IPS-11a (cell line): ENCODE results near the gene SKAP1.
"Not testable (repeated sequence)": the region's sequence is repeated elsewhere in the genome, so short reads cannot be mapped to it uniquely, and the experiment has no call there.

Experiments
- H3K4me3 ChIP-seq: one replicate; pipeline ENCODE4 v1.5.1; 2013; ENCODE audit warnings: low read depth, low read length, control low read depth

The SKAP1 gene

DNA sequence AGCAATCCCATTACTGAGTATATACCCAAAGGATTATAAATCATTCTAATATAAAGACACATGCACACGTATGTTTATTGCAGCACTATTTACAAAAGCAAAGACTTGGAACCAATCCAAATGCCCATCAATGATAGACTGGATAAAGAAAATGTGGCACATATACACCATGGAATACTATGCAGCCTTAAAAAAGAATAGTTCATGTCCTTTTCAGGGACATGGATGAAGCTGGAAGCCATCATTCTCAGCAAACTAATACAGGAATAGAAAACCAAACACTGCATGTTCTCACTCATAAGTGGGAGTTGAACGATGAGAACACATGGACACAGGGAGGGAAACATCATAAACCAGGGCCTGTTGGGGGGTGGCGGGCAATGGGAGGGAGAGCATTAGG, 19.3 kb upstream of the SKAP1 start:
- H3K4me3 ChIP-seq: not testable (repeated sequence)

DNA sequence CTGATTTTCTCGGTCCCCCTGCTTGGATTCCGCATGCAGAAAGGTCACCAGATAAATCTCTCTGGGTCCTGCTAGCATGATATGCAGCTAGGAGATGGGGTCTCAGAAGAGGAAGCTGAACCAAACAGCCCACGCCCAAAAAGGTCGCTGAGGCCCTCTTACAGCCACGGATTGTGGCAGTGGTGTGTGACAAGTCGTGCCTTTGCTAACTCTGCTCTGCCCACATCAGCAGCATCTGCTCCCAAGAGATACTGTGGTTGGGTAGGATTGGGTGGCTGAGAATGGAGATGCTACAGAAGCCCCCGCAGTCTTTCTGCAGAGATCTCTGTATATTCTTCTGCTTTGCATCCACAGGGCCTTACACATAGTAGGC, 15.2 kb upstream of the SKAP1 start:
- H3K4me3 ChIP-seq: no peak overlapping the region

GRCh38 chr17:48444516-48445247, 14.7 kb upstream of the SKAP1 start:
- H3K4me3 ChIP-seq: no peak overlapping the region

DNA sequence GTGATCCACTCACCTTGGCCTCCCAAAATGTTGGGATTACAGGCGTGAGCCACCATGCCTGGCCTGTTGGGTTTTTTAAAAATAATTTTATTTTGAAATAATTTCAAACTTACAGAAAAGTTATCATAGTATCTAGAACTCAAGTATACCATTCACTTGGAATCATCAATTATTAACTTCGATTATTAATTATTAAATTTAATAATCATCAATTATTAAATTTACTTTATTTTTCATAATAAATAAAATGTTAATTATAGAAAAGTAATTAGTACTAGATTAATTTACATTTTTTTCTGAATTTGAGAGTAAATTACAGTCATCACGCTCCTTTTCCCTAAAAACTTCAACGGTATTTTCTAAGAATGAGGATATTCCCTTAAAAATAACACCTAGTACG, 13.7 kb upstream of the SKAP1 start:
- no peak overlapping the region for H3K4me3 ChIP-seq

- H3K4me3 ChIP-seq: no peak overlapping the region
These were observed 12.8 kb upstream of the SKAP1 start for GRCh38 chr17:48442819-48443218.

- no peak overlapping the region for H3K4me3 ChIP-seq
These were observed 11.8 kb upstream of the SKAP1 start for GRCh38 chr17:48441862-48442261.

DNA sequence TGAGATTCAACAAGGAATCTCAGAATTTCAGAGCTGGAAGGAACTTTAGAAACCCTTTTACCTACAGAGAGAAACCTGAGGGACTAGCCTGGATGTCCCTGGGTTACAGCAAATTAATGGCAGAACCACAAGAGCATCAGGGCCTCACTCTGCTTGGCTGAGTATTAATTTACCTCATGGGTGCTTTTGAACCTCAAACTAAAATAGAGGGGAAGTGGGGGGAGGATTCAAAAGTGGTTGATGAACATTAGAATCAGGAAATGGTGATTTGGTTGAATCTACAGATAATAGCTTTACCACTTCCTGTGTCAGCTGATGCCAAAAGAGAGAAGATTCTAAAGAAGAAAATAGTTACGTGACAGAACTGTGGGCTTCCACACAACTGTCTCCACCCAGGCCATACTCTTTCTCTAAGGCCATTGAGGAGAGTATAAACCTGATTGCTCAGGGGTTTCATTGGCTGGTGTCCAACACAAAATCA, 11.3 kb upstream of the SKAP1 start:
- no peak overlapping the region for H3K4me3 ChIP-seq

DNA sequence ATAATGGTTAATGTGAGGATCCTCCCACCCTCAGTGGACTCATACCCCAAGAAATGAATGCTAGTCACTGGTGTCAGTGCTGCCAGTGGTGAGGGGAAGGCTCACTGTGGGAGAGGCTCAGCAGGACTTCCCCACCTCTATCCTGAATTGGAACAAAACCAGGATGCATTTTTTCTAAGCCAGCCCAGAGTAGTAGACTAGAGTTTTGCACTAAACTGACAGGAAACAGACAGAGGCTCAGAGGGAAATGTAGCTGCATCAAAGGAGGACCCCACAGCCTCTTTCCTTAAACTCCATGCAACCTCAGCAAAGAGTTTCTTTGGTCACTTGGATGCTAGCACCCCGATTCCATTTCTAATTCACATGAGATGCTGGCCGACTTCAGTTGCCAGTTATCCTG, 10.7 kb upstream of the SKAP1 start:
- no peak overlapping the region for H3K4me3 ChIP-seq

DNA sequence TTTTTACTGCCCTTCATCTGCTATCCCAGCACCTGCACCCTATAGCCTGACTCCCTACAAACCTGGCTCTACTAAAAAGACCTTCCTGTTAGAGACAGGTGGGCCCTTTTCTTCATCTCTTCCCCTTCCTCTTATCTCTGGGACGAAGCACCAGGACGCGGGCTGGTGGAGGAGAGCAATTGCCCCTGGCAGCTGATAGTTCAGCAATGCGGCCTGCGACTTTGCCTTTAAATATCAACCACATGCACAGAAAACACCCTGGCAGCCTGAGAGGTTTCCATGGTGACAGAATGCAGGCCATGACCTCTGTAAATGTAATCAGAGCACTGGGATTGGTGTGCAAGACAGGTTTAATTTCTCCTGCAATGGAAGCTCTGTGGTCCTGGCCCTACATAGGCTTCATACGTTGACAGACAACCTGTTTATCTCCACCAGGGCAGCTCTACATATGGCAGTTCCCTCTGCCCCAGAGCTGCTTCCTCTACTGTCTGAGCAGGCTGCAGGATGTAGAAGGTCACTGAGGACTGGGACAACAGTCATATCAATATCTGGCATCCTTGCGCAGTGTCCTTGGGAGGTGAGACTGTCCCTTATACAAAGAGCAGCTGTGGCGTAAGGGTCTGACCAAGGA, 10.0 kb upstream of the SKAP1 start:
- H3K4me3 ChIP-seq: no peak overlapping the region

GRCh38 chr17:48439110-48439850, 9.3 kb upstream of the SKAP1 start:
- H3K4me3 ChIP-seq: no peak overlapping the region

GRCh38 chr17:48438516-48439061, 8.6 kb upstream of the SKAP1 start:
- no peak overlapping the region for H3K4me3 ChIP-seq

DNA sequence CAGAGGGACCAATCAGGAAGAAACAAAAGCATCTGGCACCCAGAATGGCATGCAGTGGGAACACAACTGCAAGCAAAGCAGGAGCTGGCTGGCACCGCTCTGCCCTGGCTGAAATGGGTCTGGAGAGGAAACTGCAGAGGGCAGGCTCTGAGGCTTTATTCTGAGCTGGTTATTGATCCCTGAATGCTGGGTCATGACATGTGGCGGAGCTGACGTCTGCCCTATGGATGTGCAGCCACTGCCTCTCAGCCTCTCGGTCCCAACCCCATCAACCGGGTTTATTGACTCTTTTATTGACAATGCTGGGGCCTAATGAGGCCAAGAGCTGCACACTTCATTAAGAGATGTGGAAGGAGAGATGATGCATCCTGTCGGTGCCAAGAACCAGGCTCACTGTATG, 3.9 kb upstream of the SKAP1 start:
- H3K4me3 ChIP-seq: no peak overlapping the region

GRCh38 chr17:48432820-48433775, 3.1 kb upstream of the SKAP1 start:
- no peak overlapping the region for H3K4me3 ChIP-seq

GRCh38 chr17:48429156-48429555, 858 bp downstream of the SKAP1 start:
- H3K4me3 ChIP-seq: no peak overlapping the region

DNA sequence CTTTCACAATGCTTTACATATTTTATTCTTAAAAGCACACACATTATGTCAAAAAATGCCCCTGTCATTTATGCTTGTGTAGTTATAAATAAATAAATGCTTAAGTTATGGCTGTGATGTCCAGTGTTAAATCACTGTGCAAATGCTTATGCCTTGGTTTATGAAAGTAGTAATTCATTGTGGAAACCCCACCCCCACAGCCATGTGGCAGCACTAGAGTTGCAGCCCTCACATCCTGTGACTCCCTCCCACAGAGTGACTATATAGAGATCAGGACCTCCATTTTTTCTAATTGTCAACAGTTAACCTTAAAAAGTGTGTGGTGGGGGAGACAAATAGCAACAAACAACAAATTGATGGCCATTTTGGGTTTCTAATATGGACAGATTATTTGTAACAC, 2.4 kb downstream of the SKAP1 start:
- no peak overlapping the region for H3K4me3 ChIP-seq

DNA sequence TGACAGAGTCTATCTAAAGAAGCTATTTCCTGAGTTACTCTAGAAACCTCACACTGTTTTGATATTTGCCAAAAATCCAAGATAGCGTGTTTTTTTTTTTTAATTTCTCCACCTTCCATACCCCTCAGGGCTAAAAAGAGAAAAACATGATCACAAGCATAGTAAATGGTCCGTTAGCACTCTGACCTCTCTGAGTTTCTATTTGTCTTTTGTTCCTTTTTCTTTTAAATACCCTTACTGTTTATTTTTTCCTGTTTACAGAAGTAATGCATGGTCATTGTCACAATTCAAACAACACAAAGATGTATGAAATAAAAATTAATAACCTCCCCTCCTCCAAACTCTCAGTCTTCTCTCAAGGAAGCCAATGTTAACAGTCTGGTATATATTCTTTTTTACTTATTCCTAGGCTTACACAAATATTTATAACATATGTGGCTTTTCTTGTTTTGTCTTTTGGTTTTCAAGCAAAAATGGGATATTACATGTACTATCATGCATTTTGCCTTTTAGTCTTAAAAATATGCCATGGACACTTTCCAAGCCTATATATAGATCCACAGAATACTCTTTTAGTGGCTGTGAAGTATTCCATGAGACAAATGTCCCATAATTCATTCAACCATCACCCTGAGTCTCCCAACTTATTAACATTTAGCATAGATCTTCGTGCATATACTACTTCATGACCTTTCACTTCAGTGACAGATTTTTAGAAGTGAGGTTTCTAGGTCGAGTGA, 3.1 kb downstream of the SKAP1 start:
- no peak overlapping the region for H3K4me3 ChIP-seq

- no peak overlapping the region for H3K4me3 ChIP-seq
These were observed 3.9 kb downstream of the SKAP1 start for GRCh38 chr17:48426019-48426665.

- not testable (repeated sequence) for H3K4me3 ChIP-seq
These were observed 8.0 kb downstream of the SKAP1 start for GRCh38 chr17:48422060-48422459.

DNA sequence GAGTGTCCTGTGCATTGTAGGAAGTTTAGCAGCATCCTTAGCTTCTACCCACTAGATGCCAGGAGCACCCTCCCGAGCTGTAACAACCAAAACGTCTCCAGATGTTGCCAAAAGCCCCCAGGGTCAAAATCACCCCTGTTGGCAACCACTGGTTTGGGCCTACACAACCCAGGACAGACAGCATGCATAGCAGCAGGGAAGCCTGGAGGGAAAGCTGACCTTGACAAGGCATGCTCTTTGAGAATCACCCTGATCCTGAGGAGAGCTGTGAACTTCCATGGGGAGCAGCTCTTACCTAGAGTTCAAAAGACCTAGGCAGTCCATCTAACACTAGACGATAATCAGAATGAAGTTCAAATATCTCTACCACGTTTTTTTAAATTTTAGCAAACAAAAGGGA, 9.2 kb downstream of the SKAP1 start:
- H3K4me3 ChIP-seq: no peak overlapping the region
